Dermis lymphatic vessel endothelial cell (primary cell): ENCODE measurements around the gene PPM1B. TPM values are rescaled to one million over a fixed set of nuclear protein-coding genes. Genes with fewer than 3 reads are reported as not detected.

Experiments used
- total RNA-seq: library from RNA; depleted of rRNA; stranded (reverse); fragments of >200 nt; gene quantifications from 2 replicates; pipeline ENCODE4 v1.2.1, GENCODE V29; 2014

Gene PPM1B
- 25.4 and 28.2 TPM in 2 replicates for total RNA-seq

DNA sequence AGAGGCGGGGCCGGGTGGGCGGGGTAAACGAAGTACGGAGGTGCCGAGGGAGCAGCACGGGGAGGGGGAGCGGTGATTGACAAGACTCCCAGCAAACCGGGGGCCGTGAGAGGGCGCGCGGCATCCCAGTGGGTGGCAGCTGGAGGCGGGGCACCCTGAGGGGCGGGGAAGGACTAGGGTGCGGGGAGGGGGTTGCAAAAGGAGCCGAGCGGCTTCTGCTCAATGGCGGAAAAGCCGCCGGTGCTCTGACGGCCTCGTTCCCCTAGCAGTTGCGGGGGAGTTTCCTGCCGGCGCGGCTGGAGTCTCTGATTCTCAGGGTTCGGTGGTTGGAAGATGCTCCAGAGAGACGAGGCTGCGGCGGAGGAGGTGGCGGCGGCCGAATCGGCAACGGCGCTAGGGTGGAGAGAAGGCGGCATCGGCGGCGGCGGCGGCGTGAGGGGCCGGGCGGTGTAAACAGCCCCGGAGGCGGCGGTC is at the start of gene PPM1B:
Gene PPM1B, plus strand, starts transcription at position 195 of the 474 bp plus-strand sequence. CDS start 32,325 bp downstream, outside the sequence.

Other genes with a start within 250 kb of the PPM1B start
- 45.4 and 67.9 TPM in 2 replicates for gene LRPPRC, start 172.9 kb upstream of the PPM1B start, total RNA-seq
- gene SLC3A1, start 106.6 kb downstream of the PPM1B start, total RNA-seq, result not detected in 2 replicates
- gene PREPL, start 192.6 kb downstream of the PPM1B start, total RNA-seq, result 10.7 and 14.7 TPM in 2 replicates
- gene CAMKMT, start 193.1 kb downstream of the PPM1B start, total RNA-seq, result 3.6 and 4.1 TPM in 2 replicates